Activated CD8-positive, alpha-beta memory T cell treated with anti-CD3 and anti-CD28 coated beads, Interleukin-2, amount 50 U/mL, for 24 hours (primary cell): Measurements from ENCODE around the gene RBM47.

Source experiments
- DNase-seq: peaks from one replicate; pipeline ENCODE4 v3.0.0-alpha.2; 2020; ENCODE audit errors: extremely low read depth

Gene RBM47

GRCh38 chr4:40623707-40624106 is 6.0 kb downstream of the RBM47 start:
- no peak for DNase-seq

- DNase-seq: no peak
Measured at GRCh38 chr4:40622913-40623312, 6.8 kb downstream of the RBM47 start.

GRCh38 chr4:40621592-40622512 is 7.8 kb downstream of the RBM47 start:
- DNase-seq: no peak

- no peak for DNase-seq
Measured at GRCh38 chr4:40621229-40621591, 8.5 kb downstream of the RBM47 start.

GRCh38 chr4:40619600-40619999 is 10.1 kb downstream of the RBM47 start:
- no peak for DNase-seq

- DNase-seq: no peak
Measured at GRCh38 chr4:40617872-40618271, 11.8 kb downstream of the RBM47 start.

GRCh38 chr4:40614031-40614430 is 15.6 kb downstream of the RBM47 start:
- no peak for DNase-seq

GRCh38 chr4:40613456-40613855 is 16.2 kb downstream of the RBM47 start:
- no peak for DNase-seq

- DNase-seq: no peak
Measured at GRCh38 chr4:40612831-40613230, 16.8 kb downstream of the RBM47 start.

GRCh38 chr4:40612283-40612682 is 17.4 kb downstream of the RBM47 start:
- no peak for DNase-seq

- no peak for DNase-seq
Measured at GRCh38 chr4:40608628-40609027, 21.0 kb downstream of the RBM47 start.

GRCh38 chr4:40607221-40607620 is 22.4 kb downstream of the RBM47 start:
- no peak for DNase-seq

GRCh38 chr4:40606239-40606767 is 23.4 kb downstream of the RBM47 start:
- no peak for DNase-seq

GRCh38 chr4:40603281-40603680 is 26.4 kb downstream of the RBM47 start:
- no peak for DNase-seq

GRCh38 chr4:40601641-40602040 is 28.0 kb downstream of the RBM47 start:
- DNase-seq: no peak

- no peak for DNase-seq
Measured at GRCh38 chr4:40600850-40601249, 28.8 kb downstream of the RBM47 start.

- DNase-seq: no peak
Measured at GRCh38 chr4:40599431-40599830, 30.2 kb downstream of the RBM47 start.

- no peak for DNase-seq
Measured at GRCh38 chr4:40596522-40596921, 33.1 kb downstream of the RBM47 start.

- no peak for DNase-seq
Measured at GRCh38 chr4:40595981-40596380, 33.7 kb downstream of the RBM47 start.

GRCh38 chr4:40594261-40595178 is 35.1 kb downstream of the RBM47 start:
- no peak for DNase-seq

GRCh38 chr4:40592034-40592433 is 37.6 kb downstream of the RBM47 start:
- no peak for DNase-seq

- DNase-seq: no peak
Measured at GRCh38 chr4:40587826-40588225, 41.8 kb downstream of the RBM47 start.
